Large intestine (tissue), 3 donors: Measurements from ENCODE around the gene C19orf53. TPM values are rescaled to one million over a fixed set of nuclear protein-coding genes. Genes with fewer than 3 reads are reported as not detected.
"Not testable (repeated sequence)": the region's sequence is repeated elsewhere in the genome, so short reads cannot be mapped to it uniquely, and the experiment has no call there.

ENCODE experiments used
- DNase-seq, 2 donors: peaks; one replicate each; pipeline versions ENCODE4 v3.0.0 to v3.0.0-alpha.2; 2013
- H3K27ac ChIP-seq: one replicate; pipeline ENCODE4 v1.5.1; 2013; ENCODE audit warnings: low read length
- H3K27me3 ChIP-seq: 2 replicates; pipeline ENCODE4 v1.6.1; 2013; ENCODE audit warnings: low read length; ENCODE audit not compliant: control insufficient read depth, insufficient read depth
- H3K36me3 ChIP-seq: 2 replicates; pipeline ENCODE4 v1.6.1; 2013; ENCODE audit warnings: low read length; ENCODE audit not compliant: control insufficient read depth, insufficient read depth
- H3K4me1 ChIP-seq: one replicate; pipeline ENCODE4 v1.6.1; 2013; ENCODE audit warnings: low read length; ENCODE audit not compliant: control insufficient read depth, insufficient read depth
- H3K4me3 ChIP-seq: one replicate; pipeline ENCODE4 v1.5.1; 2013; ENCODE audit warnings: low read length
- H3K9me3 ChIP-seq: one replicate; pipeline ENCODE4 v1.6.1; 2013; ENCODE audit warnings: mild to moderate bottlenecking, low read depth, low read length, moderate library complexity; ENCODE audit not compliant: control insufficient read depth
- WGBS: methylation state at CpG from one replicate; pipeline ENCODE4 v1.1.5; 2013; ENCODE audit warnings: low lambda C conversion rate; ENCODE audit not compliant: insufficient coverage; 5-methylcytosine and 5-hydroxymethylcytosine counted together
- polyA plus RNA-seq: library from polyadenylated mRNA; unstranded; fragments of 120-200 nt; gene quantifications from one replicate; pipeline ENCODE4 v1.2.1, GENCODE V29; 2013

The C19orf53 gene
- polyA plus RNA-seq, 1 donor: 101 TPM

- Histone ChIP-seq H3K27me3 (no peaks in the 10 kb centered on the region), H3K4me1 (peaks cover 7% of the 10 kb centered on the region), H3K36me3 (peaks cover 27% of the 10 kb centered on the region), H3K27ac (no peak overlapping the region), H3K9me3 (no peaks in the 10 kb centered on the region), H3K4me3 (no peak overlapping the region)
- DNase-seq: no peak
- WGBS: no CpG with 5 or more reads among the region's 6 CpGs
These were observed 4.6 kb downstream of the C19orf53 start for GRCh38 chr19:13778847-13779246.

GRCh38 chr19:13779794-13780193 lies 5.5 kb downstream of the C19orf53 start:
- peaks cover 27% of the 10 kb centered on the region for H3K36me3 ChIP-seq
- H3K4me1 ChIP-seq, DNase-seq, H3K27me3 ChIP-seq, H3K9me3 ChIP-seq, H3K27ac ChIP-seq, H3K4me3 ChIP-seq: not testable (repeated sequence)
- no CpG with 5 or more reads among the region's 8 CpGs for WGBS

DNA sequence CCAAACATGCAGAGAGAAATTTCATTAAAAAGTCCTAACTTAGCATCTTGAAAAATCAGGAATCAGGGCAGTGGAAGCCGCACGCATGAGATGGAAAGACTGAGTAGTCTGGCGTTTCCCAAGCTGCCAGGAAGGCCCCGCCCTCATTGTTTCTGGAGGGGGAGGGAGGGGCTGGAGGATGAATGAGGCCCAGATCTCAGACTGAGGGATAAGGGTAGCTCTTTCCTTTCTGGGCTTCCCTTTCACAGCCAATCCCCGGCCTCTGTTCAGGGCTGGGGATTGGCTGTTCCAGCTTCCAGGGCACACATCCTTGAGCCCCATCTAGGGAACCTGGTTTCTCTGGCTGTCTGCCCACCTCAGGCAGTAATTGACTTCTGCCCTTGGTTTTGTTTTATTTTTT lies 7.3 kb downstream of the C19orf53 start:
- peak; percentile 55 to 68 for DNase-seq
- WGBS: no CpG with 5 or more reads among the region's 5 CpGs
- H3K27me3 ChIP-seq: no peaks in the 10 kb centered on the region

DNA sequence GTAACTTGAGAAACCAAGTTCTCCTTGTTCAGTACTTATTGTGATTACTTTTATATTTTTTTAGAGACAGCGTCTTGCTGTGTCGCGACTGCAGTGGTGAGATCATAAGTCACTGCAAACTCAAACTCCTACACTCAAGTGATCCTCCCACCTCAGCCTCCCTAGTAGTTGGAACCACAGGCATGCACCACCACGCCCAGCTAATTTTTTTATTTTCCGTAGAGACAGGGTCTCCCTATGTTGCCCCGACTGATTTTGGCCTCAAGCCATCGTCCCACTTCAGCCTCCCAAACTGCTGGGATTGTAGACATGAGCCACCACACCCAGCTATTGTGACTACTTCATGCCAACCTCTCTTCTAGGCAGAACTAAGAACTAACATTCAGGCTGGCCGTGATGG lies 8.3 kb downstream of the C19orf53 start:
- no peak overlapping the region for H3K27ac ChIP-seq

More for the DNA sequence above, 7.3 kb downstream of the C19orf53 start:
- Histone ChIP-seq H3K36me3 (peaks cover 23% of the 10 kb centered on the region), H3K27ac (no peak overlapping the region), H3K4me1 (peaks cover 3% of the 10 kb centered on the region), H3K9me3 (no peaks in the 10 kb centered on the region), H3K4me3 (no peak overlapping the region)

DNA sequence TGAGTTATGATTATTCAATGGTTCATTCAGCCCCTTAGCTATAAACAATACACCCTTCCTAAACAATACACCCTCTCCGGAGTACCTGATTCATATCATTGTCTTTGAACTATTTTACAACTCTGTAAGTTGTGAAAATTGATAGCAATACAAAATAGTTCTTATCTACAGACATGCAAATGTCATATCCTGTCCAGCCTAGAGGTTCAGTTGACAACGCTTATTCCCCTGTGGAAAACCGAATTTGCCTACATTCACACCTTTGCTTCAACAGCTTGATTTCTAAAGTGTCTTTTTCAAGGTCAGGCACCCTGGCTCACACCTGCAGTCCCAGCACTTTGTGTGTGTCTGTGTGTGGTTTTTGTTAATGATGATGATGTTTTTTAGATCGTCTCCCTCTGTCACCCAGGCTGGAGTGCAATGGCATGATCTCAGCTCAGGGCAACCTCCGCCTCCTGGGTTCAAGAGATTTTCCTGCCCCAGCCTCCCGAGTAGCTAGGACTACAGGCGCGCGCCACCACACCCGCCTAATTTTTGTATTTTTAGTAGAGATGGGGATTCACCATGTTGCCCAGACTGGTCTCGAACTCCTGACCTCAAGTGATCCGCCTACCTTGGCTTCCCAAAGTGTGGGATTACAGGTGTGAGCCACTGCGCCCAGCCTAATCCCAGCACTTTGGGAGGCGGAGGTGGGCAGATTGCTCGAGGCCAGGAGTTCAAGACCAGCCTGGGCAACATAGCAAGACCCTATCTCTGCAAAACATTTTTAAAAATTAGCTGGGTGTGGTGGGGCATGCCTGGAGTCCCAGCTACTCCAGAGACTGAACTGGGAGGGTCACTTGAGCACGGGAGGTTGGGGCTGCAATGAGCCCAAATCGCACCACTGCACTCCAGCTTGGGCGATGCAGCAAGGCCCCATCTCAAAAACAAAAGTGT lies 9.6 kb downstream of the C19orf53 start:
- Histone ChIP-seq H3K4me3 (no peak overlapping the region), H3K9me3 (no peaks in the 10 kb centered on the region), H3K27me3 (no peaks in the 10 kb centered on the region), H3K4me1 (peaks cover 3% of the 10 kb centered on the region), H3K36me3 (peaks cover 6% of the 10 kb centered on the region), H3K27ac (no peak overlapping the region)
- no CpG with 5 or more reads among the region's 18 CpGs for WGBS
- DNase-seq: no peak

More for the DNA sequence above, 8.3 kb downstream of the C19orf53 start:
- Histone ChIP-seq H3K36me3 (peaks cover 19% of the 10 kb centered on the region), H3K27me3 (no peaks in the 10 kb centered on the region), H3K4me3 (no peak overlapping the region), H3K9me3 (no peaks in the 10 kb centered on the region), H3K4me1 (peaks cover 3% of the 10 kb centered on the region)
- WGBS: no CpG with 5 or more reads among the region's 8 CpGs
- no peak for DNase-seq

- H3K9me3 ChIP-seq: no peaks in the 10 kb centered on the region
- no peak overlapping the region for H3K4me3 ChIP-seq
- peak in 1 of 2 donors; percentile 43 for DNase-seq
- H3K36me3 ChIP-seq: no peaks in the 10 kb centered on the region
- no peak overlapping the region for H3K27ac ChIP-seq
- peaks cover 3% of the 10 kb centered on the region for H3K4me1 ChIP-seq
- WGBS: 80% methylated on average over 1 of the region's 17 CpGs
- H3K27me3 ChIP-seq: no peaks in the 10 kb centered on the region
These were observed 10.6 kb downstream of the C19orf53 start for GRCh38 chr19:13784731-13785452.

GRCh38 chr19:13788991-13789390 lies 14.7 kb downstream of the C19orf53 start:
- H3K4me1 ChIP-seq: no peaks in the 10 kb centered on the region
- no CpG with 5 or more reads among the region's 8 CpGs for WGBS
- no peak overlapping the region for H3K27ac ChIP-seq

DNA sequence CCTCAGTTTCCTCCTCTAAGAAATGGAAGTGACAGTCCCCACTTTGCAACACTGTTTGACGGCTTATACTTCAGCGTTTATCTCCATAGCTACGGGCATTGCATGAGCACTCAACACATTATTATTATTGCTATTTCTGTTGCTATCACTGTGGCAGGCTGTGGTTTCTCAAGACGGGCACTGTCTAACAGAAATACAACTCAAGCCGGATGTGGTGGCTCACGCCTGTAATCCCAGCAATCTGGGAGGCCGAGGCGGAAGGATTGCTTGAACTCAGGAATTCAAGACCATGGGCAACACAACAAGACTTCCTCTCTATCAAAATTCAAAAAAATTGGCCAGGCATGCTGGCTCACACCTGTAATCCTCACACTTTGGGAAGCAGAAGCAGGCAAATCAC lies 16.1 kb downstream of the C19orf53 start:
- no peak overlapping the region for H3K4me3 ChIP-seq
- WGBS: 80% methylated on average over 1 of the region's 8 CpGs
- no peaks in the 10 kb centered on the region for H3K9me3 ChIP-seq
- DNase-seq: no peak
- H3K4me1 ChIP-seq: peaks cover 4% of the 10 kb centered on the region
- no peaks in the 10 kb centered on the region for H3K36me3 ChIP-seq
- H3K27me3 ChIP-seq: no peaks in the 10 kb centered on the region
- no peak overlapping the region for H3K27ac ChIP-seq

More at GRCh38 chr19:13788991-13789390, 14.7 kb downstream of the C19orf53 start:
- Histone ChIP-seq H3K27me3 (no peaks in the 10 kb centered on the region), H3K36me3 (no peaks in the 10 kb centered on the region), H3K9me3 (no peaks in the 10 kb centered on the region), H3K4me3 (no peak overlapping the region)
- DNase-seq: no peak

DNA sequence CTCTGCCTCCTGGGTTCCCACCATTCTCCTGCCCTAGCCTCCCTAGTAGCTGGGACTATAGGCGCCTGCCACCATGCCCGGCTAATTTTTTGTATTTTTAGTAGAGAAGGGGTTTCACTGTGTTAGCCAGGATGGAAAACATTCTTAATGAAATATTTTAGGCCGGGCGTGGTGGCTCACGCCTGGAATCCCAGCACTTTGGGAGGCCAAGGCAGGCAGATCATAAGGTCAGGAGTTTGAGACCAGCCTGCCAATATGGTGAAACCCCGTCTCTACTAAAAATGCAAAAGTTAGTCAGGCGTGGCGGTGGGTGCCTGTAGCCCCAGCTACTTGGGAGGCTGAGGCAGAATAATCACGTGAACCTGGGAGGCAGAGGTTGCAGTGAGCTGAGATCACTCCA lies 19.1 kb downstream of the C19orf53 start:
- DNase-seq, H3K27me3 ChIP-seq, H3K36me3 ChIP-seq, H3K9me3 ChIP-seq, H3K27ac ChIP-seq, H3K4me3 ChIP-seq: not testable (repeated sequence)
- WGBS: no CpG with 5 or more reads among the region's 9 CpGs
- H3K4me1 ChIP-seq: peaks cover 14% of the 10 kb centered on the region

GRCh38 chr19:13794398-13794756 lies 20.1 kb downstream of the C19orf53 start:
- peaks cover 14% of the 10 kb centered on the region for H3K4me1 ChIP-seq
- 0% methylated on average over 3 of the region's 8 CpGs for WGBS
- H3K4me3 ChIP-seq: peak overlapping the region; percentile 82

More at GRCh38 chr19:13794398-13794756, 20.1 kb downstream of the C19orf53 start:
- Histone ChIP-seq H3K9me3 (no peaks in the 10 kb centered on the region), H3K27me3 (no peaks in the 10 kb centered on the region), H3K27ac (peak overlapping the region; percentile 59), H3K36me3 (no peaks in the 10 kb centered on the region)
- peak in 1 of 2 donors; percentile 55 for DNase-seq
